WTC11 (cell line): ENCODE data around the gene UBL4B. TPM values are rescaled to one million over a fixed set of nuclear protein-coding genes. Genes with fewer than 3 reads are reported as not detected.
A peak's percentile ranks its signal among the peaks of the same experiment; 100 is the strongest.

Experiments used
- ATAC-seq: fragments of 200-7000 bp; cut with Tn5 transposase; 2 replicates; pipeline ENCODE4 v1.10.0; 2021; ENCODE audit warnings: mild to moderate bottlenecking, moderate library complexity
- CTCF ChIA-PET: fragments of 300-600 bp; sonication (Branson Sonifier 250); formaldehyde crosslinking; loops from one replicate; lab custom pipeline; 2021; ENCODE audit warnings: antibody characterized with exemption; lab: Charles Lee
- POLR2A ChIA-PET: fragments of 350-600 bp; sonication (Branson Sonifier 250); formaldehyde crosslinking; loops from one replicate; lab custom pipeline; 2021; ENCODE audit warnings: antibody characterized with exemption; lab: Charles Lee
- DNase-seq: peaks from one replicate; pipeline ENCODE4 v3.0.0; 2021; ENCODE audit warnings: low spot score
- H3K27ac Mint-ChIP-seq: 2 replicates; pipeline ENCODE4 v1.8.0; 2021; ENCODE audit warnings: mixed read lengths
- H3K27me3 Mint-ChIP-seq: 2 replicates; pipeline ENCODE4 v1.8.0; 2021; ENCODE audit warnings: low read depth, mild to moderate bottlenecking, moderate library complexity, mixed read lengths
- H3K36me3 Mint-ChIP-seq: 2 replicates; pipeline ENCODE4 v1.8.0; 2021; ENCODE audit warnings: mixed read lengths
- H3K4me1 Mint-ChIP-seq: 2 replicates; pipeline ENCODE4 v1.8.0; 2022; ENCODE audit warnings: mixed read lengths
- H3K4me3 Mint-ChIP-seq: 2 replicates; pipeline ENCODE4 v1.8.0; 2021; ENCODE audit warnings: mild to moderate bottlenecking, moderate library complexity, mixed read lengths
- H3K9me3 Mint-ChIP-seq: 2 replicates; pipeline ENCODE4 v1.8.0; 2021; ENCODE audit warnings: mixed read lengths
- ATF3 ChIP-seq: sonication (generic); formaldehyde crosslinking; conservative IDR thresholded peaks from 2 replicates; pipeline ENCODE4 v1.8.1; 2022; ENCODE audit warnings: mild to moderate bottlenecking, missing genetic modification reagents
- CREB1 ChIP-seq: sonication (generic); formaldehyde crosslinking; IDR thresholded peaks from 2 replicates; pipeline ENCODE4 v1.8.0; 2023; ENCODE audit warnings: mild to moderate bottlenecking, missing genetic modification reagents
- ELF4 ChIP-seq: sonication (generic); formaldehyde crosslinking; IDR thresholded peaks from 2 replicates; pipeline ENCODE4 v1.8.1; 2022; ENCODE audit warnings: low read depth, mild to moderate bottlenecking, moderate library complexity, missing genetic modification reagents
- FOXP1 ChIP-seq: sonication (generic); formaldehyde crosslinking; IDR thresholded peaks from 2 replicates; pipeline ENCODE4 v1.8.0; 2022; ENCODE audit warnings: missing genetic modification reagents, mild to moderate bottlenecking, moderate library complexity, borderline replicate concordance
- NFYB ChIP-seq: sonication (generic); formaldehyde crosslinking; conservative IDR thresholded peaks from 2 replicates; pipeline ENCODE4 v1.8.0; 2022; ENCODE audit warnings: low read depth, missing genetic modification reagents
- NR2C2 ChIP-seq: sonication (generic); formaldehyde crosslinking; IDR thresholded peaks from 2 replicates; pipeline ENCODE4 v1.8.0; 2022; ENCODE audit warnings: mild to moderate bottlenecking, missing genetic modification reagents
- OVOL2 ChIP-seq: fragments of 250-450 bp; sonication (Bioruptor Pico); IDR thresholded peaks from 2 replicates; pipeline ENCODE4 v1.9.0; 2021; ENCODE audit warnings: mild to moderate bottlenecking, borderline replicate concordance
- PRRX2 ChIP-seq: fragments of 250-450 bp; sonication (Bioruptor Pico); IDR thresholded peaks from 2 replicates; pipeline ENCODE4 v1.8.0; 2021; ENCODE audit warnings: mild to moderate bottlenecking
- SP1 ChIP-seq: sonication (generic); formaldehyde crosslinking; conservative IDR thresholded peaks from 2 replicates; pipeline ENCODE4 v1.8.1; 2022; ENCODE audit warnings: missing genetic modification reagents
- ZNF219 ChIP-seq: sonication (generic); formaldehyde crosslinking; IDR thresholded peaks from 2 replicates; pipeline ENCODE4 v1.8.0; 2023; ENCODE audit warnings: missing genetic modification reagents, mild to moderate bottlenecking, borderline replicate concordance
- ZNF232 ChIP-seq: sonication (generic); formaldehyde crosslinking; IDR thresholded peaks from 2 replicates; pipeline ENCODE4 v1.8.0; 2022; ENCODE audit warnings: mild to moderate bottlenecking, missing genetic modification reagents
- ZNF317 ChIP-seq: sonication (generic); formaldehyde crosslinking; IDR thresholded peaks from 2 replicates; pipeline ENCODE4 v1.8.1; 2023; ENCODE audit warnings: low read depth, mild to moderate bottlenecking, moderate library complexity, missing genetic modification reagents, borderline replicate concordance
- ZNF416 ChIP-seq: fragments of 250-450 bp; sonication (Bioruptor Pico); IDR thresholded peaks from 2 replicates; pipeline ENCODE4 v1.9.0; 2021; ENCODE audit warnings: mild to moderate bottlenecking, inconsistent platforms
- total RNA-seq: library from RNA; stranded (reverse); gene quantifications from 3 replicates; pipeline ENCODE4 v1.2.3, GENCODE V29; 2021
- TF ChIP-seq, protein P1 (sequence below): fragments of 200-600 bp; IDR thresholded peaks from 2 replicates; pipeline ENCODE4 v1.8.0; 2022; ENCODE audit warnings: antibody characterized with exemption
- TF ChIP-seq, protein P2 (sequence below): fragments of 250-450 bp; sonication (Bioruptor Pico); IDR thresholded peaks from 2 replicates; pipeline ENCODE4 v1.9.0; 2021; ENCODE audit warnings: mild to moderate bottlenecking, borderline replicate concordance

UBL4B gene
- total RNA-seq, 1 experiment from 2014 or later: 0.11 TPM

DNA sequence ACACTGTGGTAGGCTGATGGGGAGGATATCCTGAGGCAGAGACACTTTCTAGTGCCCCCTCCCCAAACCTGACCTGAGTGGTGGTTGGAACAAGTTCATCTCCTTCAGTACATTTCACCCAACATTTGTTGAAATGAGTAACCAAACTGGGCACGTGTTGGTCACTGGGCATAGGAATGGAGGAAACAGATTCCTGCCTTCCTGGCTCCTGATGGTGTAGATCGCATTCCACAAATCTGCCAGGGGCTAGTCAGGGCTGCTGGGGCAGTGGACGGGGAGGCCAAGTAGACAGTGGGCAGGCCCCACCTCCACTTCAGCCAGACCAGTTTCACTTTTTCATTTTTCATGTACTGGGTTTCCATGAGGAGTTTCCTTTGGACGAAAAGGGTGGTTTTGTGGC lies 25.3 kb upstream of the UBL4B start:
- no peak for DNase-seq
- Mint-ChIP-seq H3K36me3 (no peaks in the 10 kb centered on the region), H3K27ac (no peak overlapping the region), H3K9me3 (no peaks in the 10 kb centered on the region), H3K27me3 (peaks cover 62% of the 10 kb centered on the region), H3K4me3 (no peak overlapping the region), H3K4me1 (peaks cover 37% of the 10 kb centered on the region)
- CTCF ChIA-PET: interaction anchor here (0.7 to 6.4 kb wide), 7 partner anchors 14 to 226 kb away, joined by 3 to 291 read pairs (median 7); partner anchors contain the start of gene ALX3
- no peak for ATAC-seq
- POLR2A ChIA-PET: no interaction called here
- TF ChIP-seq ATF3 (CRISPR knock-in tag): no peak
- TF ChIP-seq NFYB (CRISPR knock-in tag): no peak
- no peak for TF ChIP-seq NR2C2 (CRISPR knock-in tag)
- no peak for TF ChIP-seq OVOL2 (CRISPR knock-in tag)
- no peak for TF ChIP-seq ZNF232 (CRISPR knock-in tag)
- no peak for TF ChIP-seq CREB1 (CRISPR knock-in tag)
- TF ChIP-seq ZNF416 (CRISPR knock-in tag): no peak
- TF ChIP-seq SP1: no peak
- no peak for TF ChIP-seq ZNF317
- no peak for TF ChIP-seq PRRX2 (CRISPR knock-in tag)

DNA sequence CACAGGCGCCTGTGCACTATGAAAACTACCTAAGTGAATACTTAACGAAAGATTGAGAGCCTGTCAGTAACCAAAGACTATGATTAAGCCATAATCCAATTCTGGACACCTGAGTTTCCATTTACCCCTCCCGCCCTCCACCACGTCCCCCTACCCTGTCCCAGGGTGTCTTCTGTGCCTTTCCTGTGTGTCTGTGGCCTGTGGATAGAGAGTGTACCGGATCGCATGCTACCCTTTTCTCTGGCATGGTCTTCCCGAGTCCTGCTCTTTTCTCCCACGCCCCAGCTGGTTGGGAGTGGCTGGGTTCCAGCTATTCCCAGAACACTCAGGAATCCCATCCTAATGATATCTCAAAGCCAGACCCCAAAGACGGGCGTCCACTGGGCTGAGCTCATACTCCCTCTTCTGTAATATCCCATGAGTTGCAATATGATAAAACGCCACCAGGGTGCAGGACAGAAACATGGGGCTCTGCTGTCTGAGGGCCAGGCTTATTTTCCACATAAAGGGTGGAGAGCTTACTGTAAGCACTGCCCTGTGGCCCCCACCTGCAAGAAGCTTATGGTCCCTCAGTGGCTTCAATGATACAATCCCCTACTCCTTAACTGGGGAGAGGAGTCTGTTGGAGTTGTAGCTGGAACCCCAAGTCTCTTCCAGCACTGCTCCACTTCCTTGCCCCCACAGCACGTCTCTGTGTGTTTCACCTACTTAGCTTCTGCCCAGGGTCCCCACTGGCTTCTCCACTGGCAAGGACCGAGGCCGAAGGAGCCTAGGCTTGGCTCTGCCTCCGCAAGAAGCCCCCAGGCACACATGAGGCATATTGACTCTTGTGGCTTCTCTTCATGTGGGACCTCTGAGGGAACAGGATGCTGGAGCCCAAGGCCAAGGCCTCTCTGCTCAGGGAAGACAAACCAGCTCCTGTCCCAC lies 24.2 kb upstream of the UBL4B start:
- no peaks in the 10 kb centered on the region for H3K36me3 Mint-ChIP-seq
- ATAC-seq: peak; percentile 76
- DNase-seq: peak; percentile 60
- TF ChIP-seq FOXP1 (CRISPR knock-in tag) (no peak), ELF4 (CRISPR knock-in tag) (no peak)
- TF ChIP-seq, protein P1, sequence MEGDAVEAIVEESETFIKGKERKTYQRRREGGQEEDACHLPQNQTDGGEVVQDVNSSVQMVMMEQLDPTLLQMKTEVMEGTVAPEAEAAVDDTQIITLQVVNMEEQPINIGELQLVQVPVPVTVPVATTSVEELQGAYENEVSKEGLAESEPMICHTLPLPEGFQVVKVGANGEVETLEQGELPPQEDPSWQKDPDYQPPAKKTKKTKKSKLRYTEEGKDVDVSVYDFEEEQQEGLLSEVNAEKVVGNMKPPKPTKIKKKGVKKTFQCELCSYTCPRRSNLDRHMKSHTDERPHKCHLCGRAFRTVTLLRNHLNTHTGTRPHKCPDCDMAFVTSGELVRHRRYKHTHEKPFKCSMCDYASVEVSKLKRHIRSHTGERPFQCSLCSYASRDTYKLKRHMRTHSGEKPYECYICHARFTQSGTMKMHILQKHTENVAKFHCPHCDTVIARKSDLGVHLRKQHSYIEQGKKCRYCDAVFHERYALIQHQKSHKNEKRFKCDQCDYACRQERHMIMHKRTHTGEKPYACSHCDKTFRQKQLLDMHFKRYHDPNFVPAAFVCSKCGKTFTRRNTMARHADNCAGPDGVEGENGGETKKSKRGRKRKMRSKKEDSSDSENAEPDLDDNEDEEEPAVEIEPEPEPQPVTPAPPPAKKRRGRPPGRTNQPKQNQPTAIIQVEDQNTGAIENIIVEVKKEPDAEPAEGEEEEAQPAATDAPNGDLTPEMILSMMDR: peak; percentile 71
- TF ChIP-seq, all 79 proteins: peak for 1
- Mint-ChIP-seq H3K9me3 (no peaks in the 10 kb centered on the region), H3K4me1 (peaks cover 33% of the 10 kb centered on the region), H3K27ac (no peak overlapping the region), H3K27me3 (peaks cover 50% of the 10 kb centered on the region), H3K4me3 (no peak overlapping the region)
- ChIA-PET CTCF (interaction anchor here (0.6 to 6.4 kb wide), 45 partner anchors 9 to 531 kb away, joined by 3 to 291 read pairs (median 6); partner anchors contain the start of genes ALX3, SLC6A17, STRIP1 and UBL4B), POLR2A (interaction anchor here (0.6 to 1.3 kb wide), 2 partner anchors 18 to 28 kb away, joined by 3 to 5 read pairs; no protein-coding TSS in a partner anchor)

- no peak for TF ChIP-seq ZNF219 (CRISPR knock-in tag)
- TF ChIP-seq, protein P2, sequence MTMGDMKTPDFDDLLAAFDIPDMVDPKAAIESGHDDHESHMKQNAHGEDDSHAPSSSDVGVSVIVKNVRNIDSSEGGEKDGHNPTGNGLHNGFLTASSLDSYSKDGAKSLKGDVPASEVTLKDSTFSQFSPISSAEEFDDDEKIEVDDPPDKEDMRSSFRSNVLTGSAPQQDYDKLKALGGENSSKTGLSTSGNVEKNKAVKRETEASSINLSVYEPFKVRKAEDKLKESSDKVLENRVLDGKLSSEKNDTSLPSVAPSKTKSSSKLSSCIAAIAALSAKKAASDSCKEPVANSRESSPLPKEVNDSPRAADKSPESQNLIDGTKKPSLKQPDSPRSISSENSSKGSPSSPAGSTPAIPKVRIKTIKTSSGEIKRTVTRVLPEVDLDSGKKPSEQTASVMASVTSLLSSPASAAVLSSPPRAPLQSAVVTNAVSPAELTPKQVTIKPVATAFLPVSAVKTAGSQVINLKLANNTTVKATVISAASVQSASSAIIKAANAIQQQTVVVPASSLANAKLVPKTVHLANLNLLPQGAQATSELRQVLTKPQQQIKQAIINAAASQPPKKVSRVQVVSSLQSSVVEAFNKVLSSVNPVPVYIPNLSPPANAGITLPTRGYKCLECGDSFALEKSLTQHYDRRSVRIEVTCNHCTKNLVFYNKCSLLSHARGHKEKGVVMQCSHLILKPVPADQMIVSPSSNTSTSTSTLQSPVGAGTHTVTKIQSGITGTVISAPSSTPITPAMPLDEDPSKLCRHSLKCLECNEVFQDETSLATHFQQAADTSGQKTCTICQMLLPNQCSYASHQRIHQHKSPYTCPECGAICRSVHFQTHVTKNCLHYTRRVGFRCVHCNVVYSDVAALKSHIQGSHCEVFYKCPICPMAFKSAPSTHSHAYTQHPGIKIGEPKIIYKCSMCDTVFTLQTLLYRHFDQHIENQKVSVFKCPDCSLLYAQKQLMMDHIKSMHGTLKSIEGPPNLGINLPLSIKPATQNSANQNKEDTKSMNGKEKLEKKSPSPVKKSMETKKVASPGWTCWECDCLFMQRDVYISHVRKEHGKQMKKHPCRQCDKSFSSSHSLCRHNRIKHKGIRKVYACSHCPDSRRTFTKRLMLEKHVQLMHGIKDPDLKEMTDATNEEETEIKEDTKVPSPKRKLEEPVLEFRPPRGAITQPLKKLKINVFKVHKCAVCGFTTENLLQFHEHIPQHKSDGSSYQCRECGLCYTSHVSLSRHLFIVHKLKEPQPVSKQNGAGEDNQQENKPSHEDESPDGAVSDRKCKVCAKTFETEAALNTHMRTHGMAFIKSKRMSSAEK (CRISPR knock-in tag): no peak
- H3K4me1 Mint-ChIP-seq: peaks cover 26% of the 10 kb centered on the region
- no peak overlapping the region for H3K27ac Mint-ChIP-seq
- H3K4me3 Mint-ChIP-seq: no peak overlapping the region
- no peaks in the 10 kb centered on the region for H3K36me3 Mint-ChIP-seq
- ChIA-PET CTCF (interaction anchor here (0.9 to 6.4 kb wide), 33 partner anchors 10 to 531 kb away, joined by 3 to 291 read pairs (median 7); partner anchors contain the start of genes ALX3, SLC6A17, STRIP1 and UBL4B), POLR2A (interaction anchor here (1.3 kb wide), 1 partner anchor 17 kb away, joined by 5 read pairs; no protein-coding TSS in a partner anchor)
- H3K9me3 Mint-ChIP-seq: no peaks in the 10 kb centered on the region
- DNase-seq (no peak), ATAC-seq (no peak)
- H3K27me3 Mint-ChIP-seq: peaks cover 44% of the 10 kb centered on the region
Measured at GRCh38 chr1:110088739-110089316, 23.4 kb upstream of the UBL4B start.
